Neural cell (in vitro differentiated cells): ENCODE measurements around the gene NTRK1. TPM values are rescaled to one million over a fixed set of nuclear protein-coding genes. Genes with fewer than 3 reads are reported as not detected.

Source experiments
- H2AFZ ChIP-seq: fragments of 200-600, 300-800 bp; sonication (generic), shearing (Covaris generic); 2 replicates; pipeline ENCODE4 v1.6.0; 2014; ENCODE audit warnings: low read depth, mild to moderate bottlenecking, antibody characterized with exemption, low read length, moderate library complexity
- H3F3A ChIP-seq: fragments of 200-600 bp; shearing (Covaris generic); 2 replicates; pipeline ENCODE4 v1.6.1; 2016; ENCODE audit warnings: mild to moderate bottlenecking, moderate library complexity, mixed read lengths, antibody characterized with exemption, low read length; ENCODE audit not compliant: insufficient read depth, poor library complexity, severe bottlenecking
- H3K27ac ChIP-seq: fragments of 200-600, 300-800 bp; sonication (generic), shearing (Covaris generic); 2 replicates; pipeline ENCODE4 v1.5.1; 2014; ENCODE audit warnings: mild to moderate bottlenecking, low read length, moderate library complexity
- H3K27me3 ChIP-seq: fragments of 300-800, 200-600 bp; sonication (generic), shearing (Covaris generic); 2 replicates; pipeline ENCODE4 v1.6.0; 2014; ENCODE audit warnings: mild to moderate bottlenecking, low read depth, low read length, moderate library complexity; ENCODE audit not compliant: insufficient read depth
- H3K36me3 ChIP-seq: fragments of 300-800, 200-600 bp; sonication (generic), shearing (Covaris generic); 2 replicates; pipeline ENCODE4 v1.5.1; 2014; ENCODE audit warnings: mild to moderate bottlenecking, antibody characterized with exemption, low read length, moderate library complexity; ENCODE audit not compliant: insufficient read depth
- H3K4me2 ChIP-seq: fragments of 300-800, 200-600 bp; sonication (generic), shearing (Covaris generic); 2 replicates; pipeline ENCODE4 v1.6.0; 2014; ENCODE audit warnings: mild to moderate bottlenecking, low read length
- H3K4me3 ChIP-seq: fragments of 300-800, 200-600 bp; sonication (generic), shearing (Covaris generic); 2 replicates; pipeline ENCODE4 v1.5.1; 2014; ENCODE audit warnings: mild to moderate bottlenecking, low read length, moderate library complexity
- H3K79me2 ChIP-seq: fragments of 200-600 bp; shearing (Covaris generic); replicated peaks from 2 replicates; pipeline ENCODE4 v1.6.0; 2014; ENCODE audit warnings: mild to moderate bottlenecking, low read length, moderate library complexity; ENCODE audit not compliant: insufficient read depth
- H3K9ac ChIP-seq: fragments of 300-800, 200-600 bp; sonication (generic), shearing (Covaris generic); 2 replicates; pipeline ENCODE4 v1.6.1; 2016; ENCODE audit warnings: mild to moderate bottlenecking, low read length, mixed read lengths
- H3K9me2 ChIP-seq: fragments of 200-600 bp; shearing (Covaris generic); 2 replicates; pipeline ENCODE4 v1.6.1; 2016; ENCODE audit warnings: mild to moderate bottlenecking, low read length, mixed read lengths; ENCODE audit not compliant: insufficient read depth
- H3K9me3 ChIP-seq: fragments of 200-600, 300-800 bp; sonication (generic), shearing (Covaris generic); 2 replicates; pipeline ENCODE4 v1.6.1; 2016; ENCODE audit warnings: mild to moderate bottlenecking, mixed run types, low read length, moderate library complexity, mixed read lengths
- H4K20me1 ChIP-seq: fragments of 200-600 bp; shearing (Covaris generic); 2 replicates; pipeline ENCODE4 v1.6.1; 2016; ENCODE audit warnings: mild to moderate bottlenecking, mixed run types; ENCODE audit not compliant: insufficient read depth
- CTCF ChIP-seq: fragments of 450-650 bp; IDR thresholded peaks from 2 replicates; pipeline ENCODE4 v1.5.1; 2014; ENCODE audit warnings: antibody characterized with exemption, mild to moderate bottlenecking, moderate library complexity; ENCODE audit not compliant: poor library complexity, severe bottlenecking
- EP300 ChIP-seq: fragments of 450-650 bp; conservative IDR thresholded peaks from 2 replicates; pipeline ENCODE4 v1.6.1; 2014; ENCODE audit warnings: antibody characterized with exemption, mild to moderate bottlenecking, moderate library complexity; ENCODE audit not compliant: poor library complexity, severe bottlenecking
- EZH2 ChIP-seq: fragments of 200-600, 300-800 bp; shearing (Covaris generic), sonication (generic); IDR thresholded peaks from 2 replicates; pipeline ENCODE4 v1.6.1; 2014; ENCODE audit warnings: antibody characterized with exemption, low read length, borderline replicate concordance, mild to moderate bottlenecking; ENCODE audit not compliant: insufficient read depth, poor library complexity, severe bottlenecking
- MXI1 ChIP-seq: fragments of 450-650 bp; conservative IDR thresholded peaks from 2 replicates; pipeline ENCODE4 v1.6.1; 2014; ENCODE audit warnings: antibody characterized with exemption, mild to moderate bottlenecking; ENCODE audit not compliant: poor library complexity, severe bottlenecking
- POLR2AphosphoS5 ChIP-seq: IDR thresholded peaks from 2 replicates; pipeline ENCODE4 v1.6.1; 2012
- RAD21 ChIP-seq: fragments of 450-650 bp; conservative IDR thresholded peaks from 2 replicates; pipeline ENCODE4 v1.6.1; 2014; ENCODE audit warnings: antibody characterized with exemption, mild to moderate bottlenecking, moderate library complexity
- SMC3 ChIP-seq: fragments of 450-650 bp; conservative IDR thresholded peaks from 2 replicates; pipeline ENCODE4 v1.6.1; 2014; ENCODE audit warnings: antibody characterized with exemption, mild to moderate bottlenecking, moderate library complexity; ENCODE audit not compliant: poor library complexity
- TAF1 ChIP-seq: IDR thresholded peaks from 2 replicates; pipeline ENCODE4 v1.6.1; 2012; ENCODE audit warnings: low read depth
- polyA plus RNA-seq: library from polyadenylated mRNA; depleted of rRNA; stranded (reverse); fragments of >200 nt; gene quantifications from 2 replicates; pipeline ENCODE4 v1.2.3, GENCODE V29; 2014
- TF ChIP-seq, protein P1 (sequence below): IDR thresholded peaks from 2 replicates; pipeline ENCODE4 v1.6.1; 2012; ENCODE audit warnings: borderline replicate concordance

Gene NTRK1
- polyA plus RNA-seq, 1 donor from 2014 or later: 4.9 TPM

GRCh38 chr1:156822680-156823079 lies 38.0 kb upstream of the NTRK1 start:
- Histone ChIP-seq H3K9me3 (no peaks in the 10 kb centered on the region), H3K36me3 (no peaks in the 10 kb centered on the region), H3K79me2 (no peaks in the 10 kb centered on the region), H4K20me1 (no peaks in the 10 kb centered on the region), H3K27ac (no peak overlapping the region), H3K27me3 (peaks cover 2% of the 10 kb centered on the region), H3K9me2 (no peaks in the 10 kb centered on the region), H3F3A (no peaks in the 10 kb centered on the region), H2AFZ (no peak overlapping the region), H3K4me2 (no peak overlapping the region), H3K9ac (no peak overlapping the region), H3K4me3 (no peak overlapping the region)
- TF ChIP-seq RAD21 (no peak), MXI1 (no peak), TAF1 (no peak), EZH2 (no peak), EP300 (no peak), CTCF (no peak), POLR2AphosphoS5 (no peak), SMC3 (no peak)
- TF ChIP-seq, protein P1, sequence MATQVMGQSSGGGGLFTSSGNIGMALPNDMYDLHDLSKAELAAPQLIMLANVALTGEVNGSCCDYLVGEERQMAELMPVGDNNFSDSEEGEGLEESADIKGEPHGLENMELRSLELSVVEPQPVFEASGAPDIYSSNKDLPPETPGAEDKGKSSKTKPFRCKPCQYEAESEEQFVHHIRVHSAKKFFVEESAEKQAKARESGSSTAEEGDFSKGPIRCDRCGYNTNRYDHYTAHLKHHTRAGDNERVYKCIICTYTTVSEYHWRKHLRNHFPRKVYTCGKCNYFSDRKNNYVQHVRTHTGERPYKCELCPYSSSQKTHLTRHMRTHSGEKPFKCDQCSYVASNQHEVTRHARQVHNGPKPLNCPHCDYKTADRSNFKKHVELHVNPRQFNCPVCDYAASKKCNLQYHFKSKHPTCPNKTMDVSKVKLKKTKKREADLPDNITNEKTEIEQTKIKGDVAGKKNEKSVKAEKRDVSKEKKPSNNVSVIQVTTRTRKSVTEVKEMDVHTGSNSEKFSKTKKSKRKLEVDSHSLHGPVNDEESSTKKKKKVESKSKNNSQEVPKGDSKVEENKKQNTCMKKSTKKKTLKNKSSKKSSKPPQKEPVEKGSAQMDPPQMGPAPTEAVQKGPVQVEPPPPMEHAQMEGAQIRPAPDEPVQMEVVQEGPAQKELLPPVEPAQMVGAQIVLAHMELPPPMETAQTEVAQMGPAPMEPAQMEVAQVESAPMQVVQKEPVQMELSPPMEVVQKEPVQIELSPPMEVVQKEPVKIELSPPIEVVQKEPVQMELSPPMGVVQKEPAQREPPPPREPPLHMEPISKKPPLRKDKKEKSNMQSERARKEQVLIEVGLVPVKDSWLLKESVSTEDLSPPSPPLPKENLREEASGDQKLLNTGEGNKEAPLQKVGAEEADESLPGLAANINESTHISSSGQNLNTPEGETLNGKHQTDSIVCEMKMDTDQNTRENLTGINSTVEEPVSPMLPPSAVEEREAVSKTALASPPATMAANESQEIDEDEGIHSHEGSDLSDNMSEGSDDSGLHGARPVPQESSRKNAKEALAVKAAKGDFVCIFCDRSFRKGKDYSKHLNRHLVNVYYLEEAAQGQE: no peak

DNA sequence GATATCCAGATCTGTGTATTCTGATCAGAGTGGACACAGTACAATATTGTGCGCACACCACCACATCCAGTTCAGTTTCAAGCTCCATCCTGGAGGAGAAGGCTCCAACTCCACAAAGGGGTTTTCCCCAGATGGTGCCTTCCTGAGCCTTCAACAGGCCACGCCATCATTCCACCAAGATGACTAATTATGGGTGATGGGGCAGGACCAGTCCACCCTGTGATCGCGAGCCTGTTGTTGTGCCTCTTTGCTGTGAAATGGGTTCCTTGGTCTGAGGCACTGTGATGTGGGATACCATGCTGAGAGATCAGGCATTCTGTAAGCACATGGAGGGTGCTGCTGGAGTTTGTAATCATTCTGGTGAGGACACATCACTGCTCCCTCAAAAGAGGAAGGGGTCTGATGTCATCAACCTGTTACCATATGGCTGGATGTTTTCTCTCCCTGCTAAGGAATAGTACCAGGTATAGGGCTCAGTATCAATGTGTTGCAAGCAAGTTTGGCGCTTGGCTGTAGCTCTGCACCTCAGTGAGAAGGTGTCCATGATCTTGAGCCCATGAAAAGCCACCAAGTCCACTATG lies 37.4 kb upstream of the NTRK1 start:
- no peak for TF ChIP-seq SMC3
- no peak for TF ChIP-seq EP300
- TF ChIP-seq MXI1: no peak
- TF ChIP-seq CTCF: no peak
- no peak for TF ChIP-seq TAF1
- TF ChIP-seq RAD21: no peak
- TF ChIP-seq, protein P1: no peak
- TF ChIP-seq POLR2AphosphoS5: no peak
- no peak for TF ChIP-seq EZH2
- Histone ChIP-seq H3F3A (no peaks in the 10 kb centered on the region), H3K9ac (no peak overlapping the region), H3K9me3 (no peaks in the 10 kb centered on the region), H3K4me3 (no peak overlapping the region), H3K27me3 (peaks cover 2% of the 10 kb centered on the region), H4K20me1 (no peaks in the 10 kb centered on the region), H3K27ac (no peak overlapping the region), H2AFZ (no peak overlapping the region), H3K36me3 (no peaks in the 10 kb centered on the region), H3K4me2 (no peak overlapping the region), H3K9me2 (no peaks in the 10 kb centered on the region), H3K79me2 (no peaks in the 10 kb centered on the region)
